ENCODE results near the gene PDCL2. TPM values are rescaled to one million over a fixed set of nuclear protein-coding genes. Genes with fewer than 3 reads are reported as not detected.
A peak's percentile ranks its signal among the peaks of the same experiment; 100 is the strongest.

The PDCL2 gene, protein sequence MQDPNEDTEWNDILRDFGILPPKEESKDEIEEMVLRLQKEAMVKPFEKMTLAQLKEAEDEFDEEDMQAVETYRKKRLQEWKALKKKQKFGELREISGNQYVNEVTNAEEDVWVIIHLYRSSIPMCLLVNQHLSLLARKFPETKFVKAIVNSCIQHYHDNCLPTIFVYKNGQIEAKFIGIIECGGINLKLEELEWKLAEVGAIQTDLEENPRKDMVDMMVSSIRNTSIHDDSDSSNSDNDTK
- total RNA-seq (not detected), polyA plus RNA-seq (not detected)
- long read RNA-seq, donor 1: 0 reads
- long read RNA-seq, donor 2: 0 reads

DNA sequence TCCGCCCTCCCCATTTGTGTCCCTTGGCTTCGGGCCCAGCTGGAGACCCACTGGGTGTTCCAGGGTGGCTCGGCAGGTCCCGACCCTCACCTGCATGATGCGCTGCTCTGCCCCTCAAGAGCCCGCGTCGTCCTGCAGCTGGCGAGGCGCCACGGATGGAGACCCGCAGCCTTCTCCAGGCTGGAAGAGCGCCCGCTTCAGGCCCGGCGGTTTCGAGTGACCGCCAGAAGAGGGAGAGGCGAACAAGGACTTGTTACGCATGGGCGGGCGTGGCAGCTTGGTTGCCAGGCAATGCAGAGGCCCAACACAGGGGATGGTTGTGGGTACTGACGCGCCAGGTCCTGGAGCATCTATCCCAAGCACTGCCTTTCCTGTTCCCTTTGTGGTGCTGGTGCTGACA lies at the start of gene PDCL2:
TSS of gene PDCL2 (minus strand) at position 232 of the 400 bp plus-strand sequence. CDS start at position 96, 136 bp downstream.
- Histone ChIP-seq H3K27me3 (replicated peaks in 1 of 7) (peaks cover 0 to 5% (median 0%) of the 10 kb centered on the region in 7 donors), H3K36me3 (no peaks in the 10 kb centered on the region), H3K27ac (no peak within 1 kb of the TSS), H3K4me3 (no peak within 1 kb of the TSS), H3K4me1 (no peaks in the 10 kb centered on the region), H3K9me3 (peaks cover 0 to 14% (median 10%) of the 10 kb centered on the region in 8 donors)
- 90 to 96% (median 94%) methylated on average over 24 of the region's 24 CpGs for WGBS, 5 donors
- intact Hi-C loops (cut with DNase I; ENCODE audit: low total_unique reads): no loop called here
- DNase-seq: no peak
- TF ChIP-seq, protein P1, sequence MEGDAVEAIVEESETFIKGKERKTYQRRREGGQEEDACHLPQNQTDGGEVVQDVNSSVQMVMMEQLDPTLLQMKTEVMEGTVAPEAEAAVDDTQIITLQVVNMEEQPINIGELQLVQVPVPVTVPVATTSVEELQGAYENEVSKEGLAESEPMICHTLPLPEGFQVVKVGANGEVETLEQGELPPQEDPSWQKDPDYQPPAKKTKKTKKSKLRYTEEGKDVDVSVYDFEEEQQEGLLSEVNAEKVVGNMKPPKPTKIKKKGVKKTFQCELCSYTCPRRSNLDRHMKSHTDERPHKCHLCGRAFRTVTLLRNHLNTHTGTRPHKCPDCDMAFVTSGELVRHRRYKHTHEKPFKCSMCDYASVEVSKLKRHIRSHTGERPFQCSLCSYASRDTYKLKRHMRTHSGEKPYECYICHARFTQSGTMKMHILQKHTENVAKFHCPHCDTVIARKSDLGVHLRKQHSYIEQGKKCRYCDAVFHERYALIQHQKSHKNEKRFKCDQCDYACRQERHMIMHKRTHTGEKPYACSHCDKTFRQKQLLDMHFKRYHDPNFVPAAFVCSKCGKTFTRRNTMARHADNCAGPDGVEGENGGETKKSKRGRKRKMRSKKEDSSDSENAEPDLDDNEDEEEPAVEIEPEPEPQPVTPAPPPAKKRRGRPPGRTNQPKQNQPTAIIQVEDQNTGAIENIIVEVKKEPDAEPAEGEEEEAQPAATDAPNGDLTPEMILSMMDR (IDR thresholded peaks at IDR 0.05 in 8 of 11, conservative IDR thresholded peaks at IDR 0.05 in 3 of 11): no peak
- no peak for TF ChIP-seq POLR2A (IDR thresholded peaks at IDR 0.05)
- TF ChIP-seq POLR2AphosphoS5 (IDR thresholded peaks at IDR 0.05): no peak

DNA sequence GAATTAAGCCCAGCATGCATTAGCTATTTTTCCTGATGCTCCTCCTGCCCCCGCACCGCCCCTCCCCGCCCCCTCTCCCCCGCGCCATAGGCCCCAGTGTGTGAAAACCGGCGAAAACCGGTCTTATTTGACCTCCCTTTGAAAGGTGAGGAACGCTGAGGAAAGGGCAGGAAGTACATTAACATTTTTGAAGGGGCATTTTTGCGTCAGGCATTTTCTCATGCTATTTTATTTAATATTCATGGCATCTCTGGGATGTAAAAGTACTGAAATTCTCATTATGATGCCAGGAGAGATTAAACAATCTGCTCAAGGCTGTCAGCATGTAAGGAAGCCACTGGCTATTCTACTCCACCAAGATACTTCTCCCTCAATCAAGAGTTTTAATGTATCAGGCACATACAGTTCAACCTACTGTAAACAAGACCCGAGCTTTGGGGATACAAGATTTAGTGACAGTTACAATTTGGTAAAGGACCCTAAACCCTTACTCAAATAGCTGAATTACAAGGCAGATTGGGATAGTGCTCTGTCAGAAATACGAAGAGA lies 45.3 kb upstream of the PDCL2 start:
- Histone ChIP-seq H3K36me3 (no peaks in the 10 kb centered on the region), H3K4me1 (peaks cover 5 to 28% (median 22%) of the 10 kb centered on the region in 6 donors), H3K27me3 (replicated peaks in 1 of 7) (peaks cover 0 to 78% (median 41%) of the 10 kb centered on the region in 7 donors), H3K9me3 (no peaks in the 10 kb centered on the region), H3K27ac (no peak overlapping the region), H3K4me3 (no peak overlapping the region)
- TF ChIP-seq, protein P1 (IDR thresholded peaks at IDR 0.05 in 8 of 11, conservative IDR thresholded peaks at IDR 0.05 in 3 of 11): no peak
- TF ChIP-seq POLR2AphosphoS5 (IDR thresholded peaks at IDR 0.05) (no peak), POLR2A (IDR thresholded peaks at IDR 0.05) (no peak)
- intact Hi-C loops (cut with DNase I; ENCODE audit: low total_unique reads): no loop called here
- no peak for DNase-seq
- WGBS, 5 donors: 15 to 24% (median 20%) methylated on average over 11 to 12 of the region's 12 CpGs

DNA sequence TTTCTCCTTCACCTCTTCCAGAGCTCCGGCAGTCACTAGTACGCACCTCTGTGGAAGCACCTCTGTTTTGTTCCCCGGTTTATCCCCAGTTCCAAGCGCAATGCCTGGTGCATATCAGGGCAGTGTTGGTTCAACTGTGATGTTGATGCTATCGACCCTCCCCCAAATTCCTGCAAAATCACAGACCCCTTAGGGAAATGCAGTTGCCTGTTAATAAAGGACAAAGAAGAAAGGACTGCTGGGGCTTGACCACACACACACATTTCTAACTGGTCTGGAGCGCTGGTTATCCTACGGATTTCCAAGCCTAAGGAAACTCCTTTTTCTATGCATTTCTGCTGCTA lies 44.6 kb upstream of the PDCL2 start:
- peak overlapping the region in 5 of 8 donors; percentile 22 to 64 (median 30) for H3K4me3 ChIP-seq

More for the DNA sequence above, 44.6 kb upstream of the PDCL2 start:
- Histone ChIP-seq H3K9me3 (no peaks in the 10 kb centered on the region), H3K4me1 (peaks cover 5 to 28% (median 22%) of the 10 kb centered on the region in 6 donors), H3K36me3 (no peaks in the 10 kb centered on the region), H3K27me3 (replicated peaks in 1 of 7) (peaks cover 0 to 78% (median 41%) of the 10 kb centered on the region in 7 donors), H3K27ac (no peak overlapping the region)
- intact Hi-C loops (cut with DNase I; ENCODE audit: low total_unique reads): no loop called here
- DNase-seq: no peak
- TF ChIP-seq POLR2A (IDR thresholded peaks at IDR 0.05) (no peak), POLR2AphosphoS5 (IDR thresholded peaks at IDR 0.05) (no peak)
- TF ChIP-seq, protein P1 (IDR thresholded peaks at IDR 0.05 in 8 of 11, conservative IDR thresholded peaks at IDR 0.05 in 3 of 11): no peak
- WGBS, 5 donors: 10 to 16% (median 11%) methylated on average over 7 of the region's 7 CpGs

Measured in spleen (tissue), 13 donors.